ENCODE results near the gene DLX1. TPM values are rescaled to one million over a fixed set of nuclear protein-coding genes. Genes with fewer than 3 reads are reported as not detected.

The DLX1 gene
- total and polyA plus RNA-seq, 9 of the 15 experiments (the other 6 are each of a cell fraction or from before 2014, with no cell fraction given) = 1.9 to 26.2 (median 9.6) TPM

DNA sequence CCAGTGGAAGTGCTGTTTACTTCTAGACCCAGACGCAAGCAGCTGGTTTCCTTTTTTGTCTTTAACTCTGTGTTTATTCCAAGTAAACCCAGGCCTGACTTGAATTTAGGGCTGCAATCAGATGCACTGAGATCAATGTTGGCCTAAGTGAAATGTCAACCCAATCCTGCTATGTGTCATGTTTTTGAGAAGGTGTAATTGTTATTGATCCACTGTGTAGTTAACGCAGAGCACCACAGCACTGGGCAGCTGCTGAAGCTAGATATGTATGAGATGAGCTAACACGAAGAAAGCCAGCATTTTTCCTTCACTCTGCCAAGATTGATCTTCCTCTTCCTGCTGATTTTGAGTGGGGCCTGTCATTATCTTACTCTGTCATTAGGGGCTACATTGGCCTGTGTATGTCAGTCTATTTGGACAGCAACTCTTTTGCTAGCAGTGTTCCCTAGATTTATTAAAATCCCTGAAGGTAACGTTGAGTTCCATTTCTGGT lies 18.9 kb upstream of the DLX1 start (continued):
- no peak for TF ChIP-seq ARNT (IDR thresholded peaks at IDR 0.05)
- TF ChIP-seq ZNF274 (IDR thresholded peaks at IDR 0.05; ENCODE audit: borderline replicate concordance, low read depth, low read length) = no peak
- TF ChIP-seq, protein P1, sequence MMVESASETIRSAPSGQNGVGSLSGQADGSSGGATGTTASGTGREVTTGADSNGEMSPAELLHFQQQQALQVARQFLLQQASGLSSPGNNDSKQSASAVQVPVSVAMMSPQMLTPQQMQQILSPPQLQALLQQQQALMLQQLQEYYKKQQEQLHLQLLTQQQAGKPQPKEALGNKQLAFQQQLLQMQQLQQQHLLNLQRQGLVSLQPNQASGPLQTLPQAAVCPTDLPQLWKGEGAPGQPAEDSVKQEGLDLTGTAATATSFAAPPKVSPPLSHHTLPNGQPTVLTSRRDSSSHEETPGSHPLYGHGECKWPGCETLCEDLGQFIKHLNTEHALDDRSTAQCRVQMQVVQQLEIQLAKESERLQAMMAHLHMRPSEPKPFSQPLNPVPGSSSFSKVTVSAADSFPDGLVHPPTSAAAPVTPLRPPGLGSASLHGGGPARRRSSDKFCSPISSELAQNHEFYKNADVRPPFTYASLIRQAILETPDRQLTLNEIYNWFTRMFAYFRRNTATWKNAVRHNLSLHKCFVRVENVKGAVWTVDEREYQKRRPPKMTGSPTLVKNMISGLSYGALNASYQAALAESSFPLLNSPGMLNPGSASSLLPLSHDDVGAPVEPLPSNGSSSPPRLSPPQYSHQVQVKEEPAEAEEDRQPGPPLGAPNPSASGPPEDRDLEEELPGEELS (CRISPR knock-in tag; IDR thresholded peaks at IDR 0.05; ENCODE audit: borderline replicate concordance) = no peak
- TF ChIP-seq POLR2B (IDR thresholded peaks at IDR 0.05; ENCODE audit: low read depth, partially characterized antibody) = no peak
- peak; percentile 30 for TF ChIP-seq NEUROD1 (IDR thresholded peaks at IDR 0.05; ENCODE audit: borderline replicate concordance, low read depth, low read length, partially characterized antibody)
- TF ChIP-seq HDAC2 (IDR thresholded peaks at IDR 0.05) = peak; percentile 58; the same call in 1 of the 2 replicates
- TF ChIP-seq ZBTB7A (IDR thresholded peaks at IDR 0.05; ENCODE audit: borderline replicate concordance, control insufficient read depth, low read depth, low read length) = no peak
- no peak for TF ChIP-seq ZNF143 (CRISPR knock-in tag; IDR thresholded peaks at IDR 0.05)
- peak; percentile 72 for TF ChIP-seq TEAD4 (IDR thresholded peaks at IDR 0.05; ENCODE audit: low read length)
- TF ChIP-seq TEAD4 (CRISPR knock-in tag; IDR thresholded peaks at IDR 0.05; ENCODE audit: borderline replicate concordance) = no peak
- no peak for TF ChIP-seq ZNF668 (CRISPR knock-in tag; IDR thresholded peaks at IDR 0.05)
- no peak for TF ChIP-seq SRF (CRISPR knock-in tag; IDR thresholded peaks at IDR 0.05)
- no peak for TF ChIP-seq PHF8 (IDR thresholded peaks at IDR 0.05; ENCODE audit: borderline replicate concordance, low read length)
- TF ChIP-seq CBFB (CRISPR knock-in tag; IDR thresholded peaks at IDR 0.05) = no peak
- TF ChIP-seq PML (IDR thresholded peaks at IDR 0.05; ENCODE audit: low read length) = no peak
- TF ChIP-seq GTF2A2 (tag; IDR thresholded peaks at IDR 0.05) = no peak
- TF ChIP-seq, protein P2, sequence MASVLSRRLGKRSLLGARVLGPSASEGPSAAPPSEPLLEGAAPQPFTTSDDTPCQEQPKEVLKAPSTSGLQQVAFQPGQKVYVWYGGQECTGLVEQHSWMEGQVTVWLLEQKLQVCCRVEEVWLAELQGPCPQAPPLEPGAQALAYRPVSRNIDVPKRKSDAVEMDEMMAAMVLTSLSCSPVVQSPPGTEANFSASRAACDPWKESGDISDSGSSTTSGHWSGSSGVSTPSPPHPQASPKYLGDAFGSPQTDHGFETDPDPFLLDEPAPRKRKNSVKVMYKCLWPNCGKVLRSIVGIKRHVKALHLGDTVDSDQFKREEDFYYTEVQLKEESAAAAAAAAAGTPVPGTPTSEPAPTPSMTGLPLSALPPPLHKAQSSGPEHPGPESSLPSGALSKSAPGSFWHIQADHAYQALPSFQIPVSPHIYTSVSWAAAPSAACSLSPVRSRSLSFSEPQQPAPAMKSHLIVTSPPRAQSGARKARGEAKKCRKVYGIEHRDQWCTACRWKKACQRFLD (CRISPR knock-in tag; IDR thresholded peaks at IDR 0.05) = peak; percentile 75; the same call in 1 of the 2 replicates
- 0 out of 2 replicates have a peak, but pooled peaks have one; percentile 55 for TF ChIP-seq SMARCE1 (IDR thresholded peaks at IDR 0.05)
- no peak for TF ChIP-seq HLTF (IDR thresholded peaks at IDR 0.05)
- no peak for TF ChIP-seq NONO (IDR thresholded peaks at IDR 0.05; ENCODE audit: low read depth in 2 of 2, low read length in 1 of 2)
- no peak for TF ChIP-seq MEF2A (IDR thresholded peaks at IDR 0.05; ENCODE audit: control insufficient read depth, low read depth, low read length)
- TF ChIP-seq, protein P3, sequence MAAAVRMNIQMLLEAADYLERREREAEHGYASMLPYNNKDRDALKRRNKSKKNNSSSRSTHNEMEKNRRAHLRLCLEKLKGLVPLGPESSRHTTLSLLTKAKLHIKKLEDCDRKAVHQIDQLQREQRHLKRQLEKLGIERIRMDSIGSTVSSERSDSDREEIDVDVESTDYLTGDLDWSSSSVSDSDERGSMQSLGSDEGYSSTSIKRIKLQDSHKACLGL (CRISPR knock-in tag; IDR thresholded peaks at IDR 0.05; ENCODE audit: borderline replicate concordance, poor library complexity, severe bottlenecking) = no peak

Data from K562 (cell line).